ENCODE results near the gene KCNJ6. TPM values are rescaled to one million over a fixed set of nuclear protein-coding genes. Genes with fewer than 3 reads are reported as not detected.

The KCNJ6 gene
- total RNA-seq, 1 donor from 2014 or later = 0.33 TPM

GRCh38 chr21:37783016-37783415 lies 133.2 kb downstream of the KCNJ6 start:
- TF ChIP-seq CTCF (IDR thresholded peaks at IDR 0.05; ENCODE audit: insufficient read depth, low read length, poor library complexity, severe bottlenecking) = no peak
- no peak for DNase-seq (ENCODE audit: low read depth)
- Histone ChIP-seq H3K36me3 (ENCODE audit: control insufficient read depth, insufficient read depth, low read length) (no peaks in the 10 kb centered on the region), H3K27me3 (ENCODE audit: control insufficient read depth, insufficient read depth, low read length) (no peaks in the 10 kb centered on the region), H3K4me3 (ENCODE audit: low read depth, low read length) (no peak overlapping the region)

- Histone ChIP-seq H3K27me3 (ENCODE audit: control insufficient read depth, insufficient read depth, low read length) (no peaks in the 10 kb centered on the region), H3K36me3 (ENCODE audit: control insufficient read depth, insufficient read depth, low read length) (no peaks in the 10 kb centered on the region), H3K4me3 (ENCODE audit: low read depth, low read length) (no peak overlapping the region)
- no peak for DNase-seq (ENCODE audit: low read depth)
- TF ChIP-seq CTCF (IDR thresholded peaks at IDR 0.05; ENCODE audit: insufficient read depth, low read length, poor library complexity, severe bottlenecking) = no peak
Observed at GRCh38 chr21:37780991-37781983, 135.0 kb downstream of the KCNJ6 start.

- no peak for DNase-seq (ENCODE audit: low read depth)
- H3K36me3 ChIP-seq (ENCODE audit: control insufficient read depth, insufficient read depth, low read length) = no peaks in the 10 kb centered on the region
- TF ChIP-seq CTCF (IDR thresholded peaks at IDR 0.05; ENCODE audit: insufficient read depth, low read length, poor library complexity, severe bottlenecking) = no peak
- no peaks in the 10 kb centered on the region for H3K27me3 ChIP-seq (ENCODE audit: control insufficient read depth, insufficient read depth, low read length)
- no peak overlapping the region for H3K4me3 ChIP-seq (ENCODE audit: low read depth, low read length)
Observed at GRCh38 chr21:37771181-37771580, 145.1 kb downstream of the KCNJ6 start.

DNA sequence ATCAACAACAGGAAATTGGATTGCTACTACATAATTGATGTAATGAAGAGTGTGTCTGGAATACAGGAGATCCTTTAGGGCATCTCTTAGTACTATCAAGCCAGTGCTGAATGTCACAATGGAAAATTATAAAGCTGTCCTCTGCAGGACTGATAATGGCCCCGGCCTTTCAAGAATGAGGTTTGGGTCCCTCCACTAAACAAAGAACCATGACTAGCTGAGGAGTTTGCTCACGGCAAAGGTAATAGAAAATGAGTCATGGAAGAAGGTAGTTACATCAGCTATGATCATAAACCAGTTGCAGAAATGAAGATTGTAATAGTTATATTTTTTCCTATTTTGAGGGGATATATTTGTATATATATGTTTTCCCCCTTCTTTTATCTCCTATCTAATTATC lies 145.8 kb downstream of the KCNJ6 start:
- H3K27me3 ChIP-seq (ENCODE audit: control insufficient read depth, insufficient read depth, low read length) = no peaks in the 10 kb centered on the region
- DNase-seq (ENCODE audit: low read depth) = no peak
- no peaks in the 10 kb centered on the region for H3K36me3 ChIP-seq (ENCODE audit: control insufficient read depth, insufficient read depth, low read length)
- no peak overlapping the region for H3K4me3 ChIP-seq (ENCODE audit: low read depth, low read length)
- no peak for TF ChIP-seq CTCF (IDR thresholded peaks at IDR 0.05; ENCODE audit: insufficient read depth, low read length, poor library complexity, severe bottlenecking)

DNA sequence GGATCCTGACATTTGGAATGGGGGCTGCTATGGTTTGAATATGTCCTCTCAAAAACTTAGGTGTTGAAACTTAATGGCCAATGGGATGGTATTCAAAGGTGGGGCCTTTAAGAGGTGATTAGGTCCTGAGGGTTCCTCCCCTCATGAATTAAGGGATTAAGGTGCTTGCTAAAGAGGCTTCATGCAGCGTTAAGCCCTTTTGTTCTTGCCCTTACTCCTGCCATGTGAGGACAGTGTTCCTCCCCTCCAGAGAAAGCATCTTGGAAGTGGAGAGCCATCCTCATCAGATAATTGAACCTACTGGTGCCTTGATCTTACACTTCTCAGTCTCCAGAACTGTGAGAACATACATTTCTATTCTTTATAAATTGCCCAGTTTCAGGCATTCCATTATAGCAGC lies 146.6 kb downstream of the KCNJ6 start:
- Histone ChIP-seq H3K36me3 (ENCODE audit: control insufficient read depth, insufficient read depth, low read length) (no peaks in the 10 kb centered on the region), H3K27me3 (ENCODE audit: control insufficient read depth, insufficient read depth, low read length) (no peaks in the 10 kb centered on the region), H3K4me3 (ENCODE audit: low read depth, low read length) (no peak overlapping the region)
- TF ChIP-seq CTCF (IDR thresholded peaks at IDR 0.05; ENCODE audit: insufficient read depth, low read length, poor library complexity, severe bottlenecking) = no peak
- no peak for DNase-seq (ENCODE audit: low read depth)
